Measurements from ENCODE around the gene WFDC1.
A peak's percentile ranks its signal among the peaks of the same experiment; 100 is the strongest.

The WFDC1 gene

DNA sequence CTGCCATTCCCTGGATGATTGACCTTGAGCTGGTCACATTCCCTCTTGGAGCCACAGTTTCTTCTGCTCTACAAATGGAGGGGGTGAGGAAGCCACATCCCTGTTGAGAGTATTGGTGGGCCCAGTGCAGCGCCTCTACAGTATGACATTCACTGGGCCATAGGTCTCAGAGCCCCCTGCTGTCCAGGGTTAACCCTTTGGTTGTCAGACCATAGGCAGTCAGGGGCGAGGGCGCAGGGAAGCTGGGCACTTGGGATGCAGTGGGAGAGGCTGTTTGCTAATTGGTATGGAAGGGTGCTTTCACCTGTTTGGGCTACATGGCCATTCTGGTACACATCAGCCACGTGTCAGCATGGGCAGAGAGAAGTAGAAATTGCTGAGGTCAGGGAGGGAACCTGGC, 27.3 kb upstream of the WFDC1 start:
- no peaks in the 10 kb centered on the region for H3K9me3 Mint-ChIP-seq
- DNase-seq (ENCODE audit: low spot score in 2 of 2), result no peak
- no peaks in the 10 kb centered on the region for H3K4me1 Mint-ChIP-seq
- H3K4me3 Mint-ChIP-seq, result no peak overlapping the region
- no peak for ATAC-seq
- H3K27ac Mint-ChIP-seq, result no peak overlapping the region
- no peaks in the 10 kb centered on the region for H3K36me3 Mint-ChIP-seq

DNA sequence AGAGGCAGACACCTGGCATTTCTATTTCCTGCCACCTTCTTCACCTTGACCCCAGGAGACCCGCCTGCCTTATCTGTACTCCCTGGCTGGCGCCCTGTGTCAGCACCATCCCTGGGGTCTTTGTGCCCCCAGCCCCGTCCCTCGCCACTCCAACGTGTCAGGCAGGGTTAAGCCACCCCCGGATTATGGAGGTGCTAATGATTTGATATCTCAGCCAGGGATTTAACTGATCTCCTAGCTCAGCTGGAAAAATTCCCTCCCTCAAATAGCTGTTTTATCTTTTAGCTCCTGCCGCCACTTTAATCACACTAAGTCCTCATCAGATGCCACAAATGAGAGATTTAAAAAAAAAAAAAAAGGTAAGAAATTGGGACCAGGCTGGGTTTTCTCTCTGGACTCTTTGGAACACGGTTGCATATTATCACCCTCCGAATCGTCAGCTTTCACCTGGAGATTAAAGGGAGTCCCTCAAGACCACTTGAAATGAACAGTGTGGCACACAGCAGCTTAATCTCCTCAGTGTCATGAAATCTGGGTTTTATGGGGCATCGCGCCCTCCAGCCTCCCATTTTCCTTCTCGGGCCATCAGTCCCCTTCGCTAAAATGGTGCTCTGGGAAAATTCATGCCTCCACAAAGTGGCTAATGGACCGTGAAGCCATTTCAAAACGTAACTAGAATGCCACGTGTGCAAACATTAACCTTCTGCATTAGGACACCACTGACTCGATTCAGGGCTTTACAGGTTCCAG, 26.2 kb upstream of the WFDC1 start:
- Mint-ChIP-seq H3K9me3 (no peaks in the 10 kb centered on the region), H3K4me3 (no peak overlapping the region), H3K27ac (no peak overlapping the region), H3K4me1 (no peaks in the 10 kb centered on the region), H3K36me3 (no peaks in the 10 kb centered on the region)
- no peak for DNase-seq (ENCODE audit: low spot score in 2 of 2)
- no peak for ATAC-seq

DNA sequence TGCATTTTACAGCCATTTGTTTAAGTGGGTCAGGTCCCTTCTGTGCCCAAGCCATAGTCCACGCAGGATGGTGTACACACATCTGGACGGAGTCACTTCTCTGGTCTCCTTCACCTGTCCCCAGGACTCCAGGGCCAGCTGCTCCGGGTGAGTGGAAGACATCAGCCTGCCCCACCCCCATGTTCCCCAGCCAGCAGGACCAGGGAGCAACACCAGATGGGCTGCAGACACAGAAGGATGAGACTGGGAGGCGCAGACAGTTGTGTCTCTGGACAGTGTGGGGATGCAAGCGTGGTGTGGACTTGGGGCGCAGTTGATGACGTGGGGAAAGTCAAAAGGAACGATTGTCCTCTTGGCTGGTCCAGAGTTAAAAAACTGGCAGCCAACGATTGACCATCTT, 24.6 kb upstream of the WFDC1 start:
- H3K36me3 Mint-ChIP-seq, result no peaks in the 10 kb centered on the region
- H3K4me1 Mint-ChIP-seq, result no peaks in the 10 kb centered on the region
- ATAC-seq, result no peak
- DNase-seq (ENCODE audit: low spot score in 2 of 2), result no peak
- H3K27ac Mint-ChIP-seq, result no peak overlapping the region
- H3K9me3 Mint-ChIP-seq, result no peaks in the 10 kb centered on the region
- H3K4me3 Mint-ChIP-seq, result no peak overlapping the region

DNA sequence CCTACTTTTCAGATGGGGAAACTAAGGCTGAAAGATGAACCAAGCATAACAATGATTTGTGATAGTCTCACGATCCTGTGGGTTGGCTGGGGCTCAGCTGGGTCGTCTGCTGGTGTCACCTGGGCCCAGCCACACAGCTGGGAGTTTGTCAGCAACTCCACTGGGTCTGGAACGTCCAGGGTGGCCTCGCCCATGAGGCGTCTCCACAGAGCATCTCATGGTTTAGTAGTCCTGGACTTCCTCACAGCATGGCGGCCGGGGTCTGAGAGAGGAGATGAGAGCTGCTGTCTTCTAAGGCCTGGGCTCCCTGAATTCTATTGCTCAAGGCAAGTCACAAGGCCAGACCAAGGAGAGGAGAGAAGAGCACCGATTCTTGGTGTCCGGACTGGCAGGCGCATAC, 24.1 kb upstream of the WFDC1 start:
- ATAC-seq, result no peak
- no peaks in the 10 kb centered on the region for H3K36me3 Mint-ChIP-seq
- H3K27ac Mint-ChIP-seq, result no peak overlapping the region
- no peak for DNase-seq (ENCODE audit: low spot score in 2 of 2)
- H3K4me3 Mint-ChIP-seq, result no peak overlapping the region
- no peaks in the 10 kb centered on the region for H3K4me1 Mint-ChIP-seq
- H3K9me3 Mint-ChIP-seq, result no peaks in the 10 kb centered on the region

DNA sequence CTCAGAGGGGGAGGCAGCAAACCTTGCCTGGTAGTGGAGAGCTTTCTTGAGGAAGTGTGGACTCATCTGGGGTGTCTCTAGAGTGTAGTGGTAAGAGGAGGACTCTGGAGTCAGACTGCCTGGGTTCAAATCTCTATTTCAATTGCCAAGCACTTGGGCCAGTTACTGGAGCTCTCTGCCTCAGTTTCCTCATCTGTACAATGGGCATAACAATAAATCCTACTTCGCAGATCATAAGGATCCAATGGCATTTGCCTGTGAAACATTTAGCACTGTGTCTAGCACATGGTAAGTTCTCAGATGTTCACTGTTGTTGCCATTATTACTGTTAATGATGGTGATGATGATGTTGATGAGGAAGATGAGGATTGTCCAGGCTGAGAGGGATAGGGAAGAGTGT, 23.6 kb upstream of the WFDC1 start:
- DNase-seq (ENCODE audit: low spot score in 2 of 2) (no peak), ATAC-seq (no peak)
- Mint-ChIP-seq H3K36me3 (no peaks in the 10 kb centered on the region), H3K4me3 (no peak overlapping the region), H3K9me3 (no peaks in the 10 kb centered on the region), H3K4me1 (no peaks in the 10 kb centered on the region), H3K27ac (no peak overlapping the region)

DNA sequence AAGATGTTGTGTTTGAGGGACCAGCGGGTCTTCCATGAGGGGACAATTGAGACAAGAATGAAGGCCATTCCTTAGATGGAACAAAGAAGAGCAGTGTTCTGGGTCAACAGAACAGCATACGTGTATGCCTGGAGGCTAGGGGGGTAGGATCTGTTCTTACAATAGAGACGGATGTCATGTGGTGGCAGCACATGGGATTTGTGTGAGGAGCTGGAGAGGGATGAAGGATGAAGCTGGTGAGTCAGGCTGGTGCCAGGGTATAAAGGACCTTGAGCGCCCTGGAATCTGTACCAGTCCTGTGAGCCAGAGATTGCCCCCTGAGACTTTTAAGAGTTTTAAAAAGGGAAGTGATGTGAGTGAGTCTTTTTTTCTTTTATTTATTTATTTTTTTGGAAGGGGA, 22.8 kb upstream of the WFDC1 start:
- DNase-seq (ENCODE audit: low spot score in 2 of 2) (no peak), ATAC-seq (peak; percentile 6)
- H3K9me3 Mint-ChIP-seq, result no peaks in the 10 kb centered on the region
- H3K4me1 Mint-ChIP-seq, result no peaks in the 10 kb centered on the region
- H3K4me3 Mint-ChIP-seq, result no peak overlapping the region
- H3K27ac Mint-ChIP-seq, result no peak overlapping the region
- no peaks in the 10 kb centered on the region for H3K36me3 Mint-ChIP-seq

DNA sequence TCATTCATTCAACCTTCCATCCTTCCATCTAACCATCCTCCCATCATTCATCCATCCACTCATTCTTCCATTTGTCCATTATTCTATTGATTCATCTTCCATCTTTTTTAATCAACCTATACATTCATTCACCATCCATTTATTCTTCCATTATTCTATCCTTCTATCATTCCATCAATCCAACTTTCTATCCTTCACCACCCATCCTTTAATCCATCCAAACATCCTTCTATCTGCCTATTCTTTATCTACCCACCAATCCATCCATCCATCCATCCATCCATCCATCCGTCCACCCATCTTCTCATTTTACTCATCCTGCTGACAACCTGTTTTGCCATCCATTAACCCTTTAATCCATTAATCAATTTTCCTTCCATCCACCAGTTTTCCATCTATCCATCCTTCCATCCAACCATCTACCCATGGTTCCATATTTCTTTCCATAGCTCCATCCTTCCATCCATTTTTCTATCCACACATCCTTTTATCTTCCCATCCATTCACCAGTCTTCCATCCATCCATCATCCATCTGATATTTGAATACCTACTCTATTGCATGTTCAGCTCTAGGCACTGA, 21.8 kb upstream of the WFDC1 start:
- Mint-ChIP-seq H3K9me3 (no peaks in the 10 kb centered on the region), H3K36me3 (no peaks in the 10 kb centered on the region), H3K27ac (no peak overlapping the region), H3K4me1 (no peaks in the 10 kb centered on the region), H3K4me3 (no peak overlapping the region)
- ATAC-seq (no peak), DNase-seq (ENCODE audit: low spot score in 2 of 2) (no peak)

DNA sequence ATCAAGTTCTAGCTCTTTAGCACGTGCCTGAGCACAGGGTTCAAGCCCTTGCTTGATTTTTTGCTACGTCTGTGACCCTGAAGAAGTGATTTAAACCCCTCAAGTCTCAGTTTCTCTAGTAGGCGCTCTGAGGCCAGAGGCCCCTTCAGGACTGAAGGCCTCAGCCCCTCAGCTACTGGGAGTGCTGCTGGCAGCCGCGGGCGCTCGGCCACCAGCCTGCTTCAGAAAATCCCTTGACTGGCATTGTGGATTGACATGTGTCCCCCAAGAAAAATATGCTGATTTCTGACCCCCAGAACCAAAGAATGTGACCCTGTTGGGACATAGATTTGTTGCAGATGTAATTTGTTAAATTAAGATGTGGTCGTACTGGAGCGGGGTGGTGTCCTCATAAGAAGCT, 20.2 kb upstream of the WFDC1 start:
- Mint-ChIP-seq H3K9me3 (no peaks in the 10 kb centered on the region), H3K4me1 (no peaks in the 10 kb centered on the region), H3K4me3 (no peak overlapping the region), H3K27ac (no peak overlapping the region), H3K36me3 (no peaks in the 10 kb centered on the region)
- ATAC-seq (no peak), DNase-seq (ENCODE audit: low spot score in 2 of 2) (no peak)

DNA sequence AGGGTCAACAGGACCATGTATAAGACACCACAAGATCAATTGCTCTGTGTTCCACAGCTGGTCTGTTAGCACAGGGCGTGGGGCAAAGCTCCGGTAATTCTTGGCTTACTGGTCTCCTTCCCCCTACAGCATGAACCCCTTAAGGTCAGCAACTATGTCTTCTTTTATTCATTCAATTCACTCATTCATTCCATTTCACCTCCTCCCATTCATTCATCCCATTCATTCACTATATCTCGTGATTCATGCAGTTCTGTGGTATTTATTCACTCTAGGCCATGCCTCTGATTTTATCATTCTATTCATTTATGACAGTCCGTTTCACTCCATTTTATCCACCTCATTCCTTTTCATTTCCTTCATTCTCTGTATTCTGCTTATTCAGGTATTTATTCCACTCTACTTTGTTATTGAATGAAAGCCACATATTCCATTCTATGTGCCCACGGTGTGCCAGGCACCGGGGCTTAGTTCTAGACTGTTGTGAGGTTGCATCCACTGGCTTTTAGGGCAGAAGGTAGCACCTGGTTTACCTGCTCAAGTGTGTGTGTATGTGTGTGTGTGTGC, 19.0 kb upstream of the WFDC1 start:
- Mint-ChIP-seq H3K27ac (no peak overlapping the region), H3K9me3 (no peaks in the 10 kb centered on the region)

DNA sequence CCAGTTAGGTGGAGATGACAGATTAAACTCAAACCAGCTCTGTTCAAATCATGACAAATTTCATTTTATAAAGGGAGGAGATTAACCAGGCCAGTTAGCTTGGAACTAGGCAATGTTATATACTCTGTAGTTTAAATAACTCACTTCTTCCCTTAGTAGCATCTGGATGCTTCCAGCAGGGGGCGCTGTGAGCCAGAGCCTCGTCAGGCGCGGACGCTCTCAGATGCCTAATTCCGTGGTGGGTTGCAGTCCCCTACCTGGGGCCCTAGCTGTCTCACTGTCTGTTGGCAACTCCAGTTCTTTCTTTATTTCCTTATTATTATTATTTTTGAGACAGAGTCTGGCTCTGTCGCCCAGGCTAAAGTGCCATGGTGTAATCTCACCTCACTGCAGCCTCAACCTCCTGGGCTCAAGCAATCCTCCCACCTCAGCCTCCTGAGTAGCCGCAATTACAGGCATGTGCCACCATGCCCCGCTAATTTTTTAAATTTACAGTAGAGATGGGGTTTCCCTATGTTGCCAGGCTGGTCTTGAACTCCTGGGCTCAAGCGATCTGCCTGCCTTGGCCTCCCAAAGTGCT, 17.3 kb upstream of the WFDC1 start:
- Mint-ChIP-seq H3K27ac (no peak overlapping the region), H3K4me3 (no peak overlapping the region), H3K36me3 (no peaks in the 10 kb centered on the region), H3K4me1 (no peaks in the 10 kb centered on the region), H3K9me3 (no peaks in the 10 kb centered on the region)
- ATAC-seq (peak; percentile 71), DNase-seq (ENCODE audit: low spot score in 2 of 2) (peak; percentile 61 to 80)

More for the DNA sequence above, 19.0 kb upstream of the WFDC1 start:
- Mint-ChIP-seq H3K4me3 (no peak overlapping the region), H3K36me3 (no peaks in the 10 kb centered on the region), H3K4me1 (no peaks in the 10 kb centered on the region)
- DNase-seq (ENCODE audit: low spot score in 2 of 2) (no peak), ATAC-seq (no peak)

DNA sequence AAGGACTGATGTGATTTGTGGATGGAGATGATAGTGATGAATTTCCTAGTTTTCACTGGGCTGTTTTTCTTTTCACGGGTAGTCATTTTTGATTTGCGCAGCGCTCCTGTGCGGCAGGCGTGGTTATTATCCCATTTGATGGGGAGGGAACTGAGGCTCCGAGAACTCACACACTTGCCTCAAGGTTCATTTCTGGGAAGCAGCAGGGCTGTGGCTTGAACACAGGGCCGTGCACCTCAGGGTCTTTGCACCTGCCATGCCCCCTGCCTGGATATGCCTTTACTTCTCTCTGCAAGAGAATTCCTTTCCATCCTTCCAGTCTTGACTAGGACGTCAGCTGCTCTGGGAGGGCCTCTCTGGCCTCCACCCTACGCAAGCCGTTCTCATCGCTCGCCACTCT, 16.3 kb upstream of the WFDC1 start:
- Mint-ChIP-seq H3K27ac (no peak overlapping the region), H3K9me3 (no peaks in the 10 kb centered on the region), H3K4me1 (no peaks in the 10 kb centered on the region), H3K4me3 (no peak overlapping the region), H3K36me3 (no peaks in the 10 kb centered on the region)
- ATAC-seq (no peak), DNase-seq (ENCODE audit: low spot score in 2 of 2) (no peak)

DNA sequence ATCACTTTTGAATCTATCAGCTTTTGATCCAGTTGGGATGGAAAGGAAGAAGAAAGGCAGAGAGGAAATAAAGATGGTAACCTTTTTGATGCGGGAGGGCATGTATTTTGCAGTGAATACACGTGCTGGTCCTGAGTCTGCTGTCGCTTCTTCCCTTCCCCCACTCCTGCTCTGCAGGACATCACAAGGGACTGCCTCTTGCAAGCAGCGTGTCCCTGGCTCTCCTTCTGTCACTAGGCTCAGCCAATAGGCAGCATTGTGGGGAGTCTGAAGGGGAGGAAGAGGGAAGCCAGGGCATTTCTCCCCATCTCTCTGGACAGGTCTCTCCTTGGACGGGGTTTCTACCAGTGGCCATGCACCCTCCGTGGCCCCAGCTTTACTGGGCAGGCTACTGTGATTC, 15.7 kb upstream of the WFDC1 start:
- Mint-ChIP-seq H3K27ac (no peak overlapping the region), H3K4me3 (no peak overlapping the region), H3K36me3 (no peaks in the 10 kb centered on the region), H3K4me1 (no peaks in the 10 kb centered on the region), H3K9me3 (no peaks in the 10 kb centered on the region)
- ATAC-seq, result no peak
- DNase-seq (ENCODE audit: low spot score in 2 of 2), result no peak

DNA sequence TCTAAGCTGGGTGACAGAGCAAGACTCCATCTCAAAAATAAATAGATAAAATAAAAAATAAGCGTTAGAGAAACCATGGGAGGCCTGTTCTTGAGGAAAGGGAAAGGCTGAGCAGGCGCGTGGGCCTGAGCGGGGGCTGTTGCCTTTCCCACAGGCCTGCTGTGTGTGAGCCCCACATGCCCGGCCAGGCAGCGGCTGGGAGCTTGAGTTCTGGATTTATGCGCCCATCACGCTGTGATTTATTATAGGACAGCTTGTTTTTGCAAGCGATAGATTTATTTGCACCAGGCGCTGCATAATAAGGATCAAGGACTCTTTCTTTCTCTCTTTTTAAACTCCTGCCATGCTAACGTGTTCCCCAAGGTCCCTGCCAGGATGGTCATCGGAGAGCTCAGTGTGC, 14.8 kb upstream of the WFDC1 start:
- Mint-ChIP-seq H3K4me1 (no peaks in the 10 kb centered on the region), H3K9me3 (no peaks in the 10 kb centered on the region), H3K36me3 (no peaks in the 10 kb centered on the region), H3K27ac (no peak overlapping the region), H3K4me3 (no peak overlapping the region)
- ATAC-seq, result no peak
- DNase-seq (ENCODE audit: low spot score in 2 of 2), result no peak

DNA sequence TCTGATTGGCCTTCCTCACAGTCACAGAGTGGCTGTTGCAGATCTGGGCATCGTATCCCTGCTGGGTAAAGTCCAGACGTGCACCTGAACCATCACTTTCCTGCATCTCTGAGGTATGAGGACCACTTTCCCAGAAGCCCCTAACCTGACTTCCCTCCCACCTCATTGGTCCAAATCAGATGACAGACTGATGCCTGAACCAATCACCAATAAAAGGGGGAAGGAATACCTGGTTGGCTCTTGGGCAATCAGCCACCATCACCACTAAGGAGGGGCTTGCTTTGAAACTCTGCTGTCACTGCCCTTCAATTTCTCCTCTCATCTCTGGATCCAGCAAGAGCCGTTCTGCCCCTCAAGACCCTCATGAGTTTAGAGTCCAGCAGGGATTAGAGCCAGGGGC, 13.6 kb upstream of the WFDC1 start:
- ATAC-seq, result no peak
- Mint-ChIP-seq H3K36me3 (no peaks in the 10 kb centered on the region), H3K4me1 (no peaks in the 10 kb centered on the region), H3K4me3 (no peak overlapping the region), H3K9me3 (no peaks in the 10 kb centered on the region), H3K27ac (no peak overlapping the region)
- no peak for DNase-seq (ENCODE audit: low spot score in 2 of 2)

DNA sequence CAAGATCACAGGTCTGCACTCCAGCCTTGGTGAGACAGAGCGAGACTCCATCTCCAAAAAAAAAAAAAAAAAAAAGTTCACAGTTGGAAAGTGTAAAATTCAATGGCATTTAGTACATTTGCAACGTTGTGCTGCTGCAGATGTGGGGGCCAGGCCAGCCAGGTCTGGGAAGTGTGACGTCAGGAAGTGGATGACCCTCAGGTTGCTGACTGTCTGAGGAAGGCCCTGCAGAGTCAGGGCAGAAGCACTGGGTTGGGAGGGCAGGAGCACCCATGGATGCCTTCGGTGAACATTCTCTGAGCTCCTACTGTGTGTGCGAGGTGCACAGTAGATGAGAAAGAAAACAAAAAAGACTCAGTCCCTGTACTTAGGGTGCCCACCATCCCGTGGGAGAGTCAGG, 12.1 kb upstream of the WFDC1 start:
- no peak overlapping the region for H3K27ac Mint-ChIP-seq
- no peaks in the 10 kb centered on the region for H3K9me3 Mint-ChIP-seq
- no peak for DNase-seq (ENCODE audit: low spot score in 2 of 2)
- H3K4me3 Mint-ChIP-seq, result no peak overlapping the region
- no peaks in the 10 kb centered on the region for H3K36me3 Mint-ChIP-seq
- no peaks in the 10 kb centered on the region for H3K4me1 Mint-ChIP-seq
- ATAC-seq, result no peak

Data from stimulated activated effector memory CD8-positive, alpha-beta T cell treated with anti-CD3 and anti-CD28 coated beads, Interleukin-12 subunit alpha, Interleukin-12 subunit beta, amount 100 ng/mL, for 72 hours (primary cell).